Mononuclear cell (primary cell): ENCODE measurements around the gene ATG13. TPM values are rescaled to one million over a fixed set of nuclear protein-coding genes. Genes with fewer than 3 reads are reported as not detected.

ENCODE experiments used
- H3K27me3 ChIP-seq: 2 replicates; pipeline ENCODE4 v1.6.0; 2011; ENCODE audit warnings: low read length, control low read depth; ENCODE audit not compliant: insufficient read depth
- H3K4me1 ChIP-seq: 2 replicates; pipeline ENCODE4 v1.5.1; 2011; ENCODE audit warnings: mild to moderate bottlenecking, low read length, control low read depth; ENCODE audit not compliant: insufficient read depth
- H3K4me3 ChIP-seq: 2 replicates; pipeline ENCODE4 v1.5.1; 2011; ENCODE audit warnings: mild to moderate bottlenecking, low read length, moderate library complexity
- H3K9me3 ChIP-seq: 2 replicates; pipeline ENCODE4 v1.5.1; 2011; ENCODE audit warnings: low read depth, mild to moderate bottlenecking, control low read depth, low read length
- total RNA-seq: library from RNA; depleted of rRNA; stranded (reverse); fragments of >200 nt; gene quantifications from one replicate; pipeline ENCODE4 v1.2.3, GENCODE V29; 2012

The ATG13 gene
- total RNA-seq, 1 donor, result 93.3 TPM

DNA sequence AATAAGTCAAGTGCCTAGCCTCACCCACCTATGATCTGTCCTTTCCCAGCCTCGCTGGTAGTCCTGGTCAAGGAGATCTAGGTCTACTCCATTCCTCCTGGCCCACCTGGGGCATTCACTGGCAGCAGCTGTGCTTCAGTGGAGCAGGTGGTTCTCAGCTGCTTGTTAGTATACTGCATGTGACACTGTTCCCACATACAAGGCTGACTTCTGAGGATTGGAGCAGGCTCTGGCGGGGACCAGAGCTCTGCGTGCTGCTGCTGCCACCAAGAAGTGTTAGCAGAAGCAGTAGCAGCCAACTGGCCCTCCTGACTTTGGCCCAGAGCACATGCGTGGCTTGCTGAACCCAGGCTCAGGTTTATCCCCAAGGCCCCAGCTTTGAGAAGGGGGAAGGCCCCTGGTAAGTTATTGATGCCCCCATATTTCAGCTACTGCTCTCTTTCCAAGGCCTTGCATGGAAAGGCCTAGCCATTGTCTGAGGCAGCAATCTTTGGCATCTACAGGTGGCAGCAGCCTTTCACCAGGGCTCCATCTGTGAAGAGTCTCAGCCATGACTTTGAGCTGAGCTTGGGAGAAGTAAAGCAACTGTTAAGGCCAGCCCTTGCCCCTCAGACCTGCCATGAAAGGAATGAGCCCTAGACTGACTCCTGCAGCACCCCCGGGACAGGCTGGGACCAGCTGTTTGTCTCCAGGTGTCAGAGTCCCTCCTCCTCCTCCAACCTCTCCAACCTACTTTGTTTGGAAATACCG lies 56.5 kb downstream of the ATG13 start:
- peaks cover 94% of the 10 kb centered on the region for H3K4me1 ChIP-seq
- H3K9me3 ChIP-seq, result no peaks in the 10 kb centered on the region
- no peak overlapping the region for H3K4me3 ChIP-seq
- no peaks in the 10 kb centered on the region for H3K27me3 ChIP-seq

DNA sequence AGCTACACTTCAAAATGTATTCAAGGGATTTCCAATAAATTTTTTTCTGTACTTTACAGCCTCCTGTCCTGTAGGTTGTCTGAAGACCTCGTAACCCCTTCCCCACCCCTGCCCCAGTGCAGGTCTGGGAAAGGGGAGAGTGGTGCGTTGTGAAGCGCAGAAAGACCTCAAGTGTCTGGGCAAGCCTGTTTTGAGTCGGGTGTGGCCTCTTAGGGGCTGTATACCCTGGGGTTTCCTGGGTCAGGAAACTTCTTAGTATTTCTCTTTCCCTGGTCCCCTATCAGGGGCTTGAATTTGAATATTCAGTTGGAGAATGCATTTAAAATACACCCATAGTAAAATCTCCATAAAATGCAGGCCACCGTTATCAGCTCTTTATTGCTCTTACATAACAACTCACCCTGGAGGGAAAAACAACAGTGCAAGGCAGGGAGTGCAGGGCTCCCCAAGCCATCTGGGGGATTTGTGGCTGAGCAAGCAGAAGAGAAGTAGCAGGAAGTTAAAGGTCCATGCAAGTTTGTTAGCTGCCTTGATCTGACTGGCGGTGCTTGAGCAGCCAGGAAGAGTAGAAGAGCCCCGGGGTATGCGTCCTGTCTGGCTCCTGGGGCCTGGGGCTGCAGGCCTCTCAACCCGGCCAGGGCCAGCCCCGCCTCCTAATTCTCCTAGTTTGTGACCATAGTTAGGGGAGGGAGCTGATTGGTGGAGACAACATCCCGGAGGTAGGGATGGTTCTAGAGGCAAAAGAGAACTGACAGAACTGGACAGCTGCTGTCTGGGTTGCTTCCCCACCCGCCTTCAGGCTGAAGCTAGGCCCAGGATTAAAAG lies 57.3 kb downstream of the ATG13 start:
- peaks cover 87% of the 10 kb centered on the region for H3K4me1 ChIP-seq
- H3K9me3 ChIP-seq, result no peaks in the 10 kb centered on the region
- no peak overlapping the region for H3K4me3 ChIP-seq
- no peaks in the 10 kb centered on the region for H3K27me3 ChIP-seq

DNA sequence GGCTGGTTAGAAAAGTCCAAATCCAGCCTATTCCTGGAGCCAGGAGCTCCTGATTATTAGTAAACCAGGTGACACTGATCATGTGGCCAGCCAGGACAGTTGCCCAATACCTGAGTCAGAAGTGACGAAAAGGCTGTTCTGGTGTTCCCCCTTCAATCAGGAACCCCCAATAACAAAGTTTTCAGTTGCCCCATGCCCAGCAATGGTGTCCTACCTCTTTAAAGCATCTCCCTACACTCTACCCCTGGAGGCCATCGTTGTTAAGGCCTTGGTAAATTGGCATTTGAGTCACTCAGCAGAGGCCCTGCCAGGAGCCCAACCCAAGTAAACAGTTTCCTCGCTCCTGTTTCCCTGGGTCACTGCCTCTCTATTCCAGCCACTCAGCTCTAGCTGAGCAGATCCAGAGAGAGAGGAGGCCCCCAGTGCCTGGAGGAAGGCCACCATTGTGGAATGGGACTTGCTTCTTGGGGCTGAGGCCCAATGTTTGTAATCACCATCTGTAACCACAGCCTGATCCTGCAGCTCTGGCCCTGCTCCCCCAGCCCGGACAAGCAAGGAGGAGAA lies 58.0 kb downstream of the ATG13 start:
- peaks cover 80% of the 10 kb centered on the region for H3K4me1 ChIP-seq
- H3K27me3 ChIP-seq, result no peaks in the 10 kb centered on the region
- H3K9me3 ChIP-seq, result no peaks in the 10 kb centered on the region
- H3K4me3 ChIP-seq, result no peak overlapping the region

DNA sequence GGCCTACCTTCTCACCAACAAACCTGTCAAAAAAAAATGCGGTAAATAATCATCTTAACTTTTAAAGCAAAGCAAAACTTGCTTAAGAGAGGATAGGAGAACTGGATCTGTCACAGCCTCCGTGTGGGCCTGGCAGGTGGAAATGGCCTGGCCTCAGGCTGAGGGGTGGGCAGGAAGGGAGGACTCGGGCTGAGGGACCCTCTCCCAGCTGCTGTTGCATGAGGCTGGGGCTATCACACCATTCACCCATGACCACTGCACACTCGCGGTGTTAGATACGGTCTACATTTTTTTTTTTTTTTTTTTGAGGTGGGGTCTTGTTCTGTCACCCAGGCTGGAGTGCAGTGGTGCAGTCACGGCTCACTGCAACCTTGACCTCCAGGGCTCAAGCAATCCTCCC lies 58.6 kb downstream of the ATG13 start:
- H3K27me3 ChIP-seq, result no peaks in the 10 kb centered on the region
- H3K4me1 ChIP-seq, result peaks cover 75% of the 10 kb centered on the region
- no peaks in the 10 kb centered on the region for H3K9me3 ChIP-seq
- H3K4me3 ChIP-seq, result no peak overlapping the region

DNA sequence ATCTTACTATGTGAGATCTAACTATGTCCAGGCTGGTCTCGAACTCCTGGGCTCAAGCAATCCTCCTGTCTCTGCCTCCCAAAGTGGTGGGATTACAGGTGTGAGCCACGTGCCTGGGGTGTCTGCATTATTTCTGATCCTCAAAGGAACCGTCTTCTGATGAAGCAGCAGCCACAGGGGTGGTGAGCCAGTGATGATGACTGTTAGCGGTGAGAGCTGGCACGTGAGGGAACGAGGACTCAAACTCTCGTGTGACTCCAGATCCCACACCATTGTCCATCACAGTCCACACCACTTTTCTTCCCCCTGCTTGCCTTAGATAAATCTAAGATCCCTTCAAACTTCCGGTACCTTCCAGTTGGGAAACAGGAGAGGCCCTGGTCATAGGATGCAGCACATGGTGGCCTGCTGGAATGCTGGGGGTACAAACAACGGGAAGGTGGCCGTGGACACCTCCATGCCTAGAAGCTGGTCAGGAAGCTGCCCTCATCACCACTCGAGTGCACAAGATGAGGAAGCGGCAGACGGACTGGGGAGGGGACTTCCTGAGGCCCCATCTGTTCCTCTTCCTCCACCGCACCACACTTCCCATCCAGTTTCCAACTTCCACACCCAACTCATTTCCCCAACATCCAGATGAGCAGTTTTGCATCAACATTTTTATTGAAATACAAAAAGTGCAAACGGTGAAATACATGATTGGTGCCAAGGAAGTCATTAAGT lies 59.2 kb downstream of the ATG13 start:
- no peaks in the 10 kb centered on the region for H3K27me3 ChIP-seq
- H3K9me3 ChIP-seq, result no peaks in the 10 kb centered on the region
- H3K4me1 ChIP-seq, result peaks cover 68% of the 10 kb centered on the region
- H3K4me3 ChIP-seq, result no peak overlapping the region

DNA sequence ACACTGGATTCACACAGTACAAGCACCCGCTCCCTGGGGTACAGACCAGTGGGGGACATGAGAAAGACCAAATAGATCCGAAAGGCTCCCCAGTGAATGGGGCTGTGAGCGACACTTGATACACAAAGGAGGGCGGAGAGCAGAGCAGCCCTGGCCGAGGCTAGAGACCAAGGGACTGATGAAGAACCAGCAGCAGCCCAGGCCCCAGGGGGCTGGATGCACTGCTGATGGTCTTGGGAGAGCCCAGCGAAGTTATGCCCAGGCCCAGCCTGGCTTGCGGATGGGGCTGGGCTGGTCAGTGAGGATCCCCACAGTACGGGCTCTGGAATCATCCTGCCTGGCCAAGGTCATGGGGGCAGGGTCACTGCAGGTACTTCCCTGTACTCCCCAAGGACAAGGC lies 59.8 kb downstream of the ATG13 start:
- Histone ChIP-seq H3K27me3 (no peaks in the 10 kb centered on the region), H3K9me3 (no peaks in the 10 kb centered on the region), H3K4me3 (no peak overlapping the region), H3K4me1 (peaks cover 62% of the 10 kb centered on the region)

DNA sequence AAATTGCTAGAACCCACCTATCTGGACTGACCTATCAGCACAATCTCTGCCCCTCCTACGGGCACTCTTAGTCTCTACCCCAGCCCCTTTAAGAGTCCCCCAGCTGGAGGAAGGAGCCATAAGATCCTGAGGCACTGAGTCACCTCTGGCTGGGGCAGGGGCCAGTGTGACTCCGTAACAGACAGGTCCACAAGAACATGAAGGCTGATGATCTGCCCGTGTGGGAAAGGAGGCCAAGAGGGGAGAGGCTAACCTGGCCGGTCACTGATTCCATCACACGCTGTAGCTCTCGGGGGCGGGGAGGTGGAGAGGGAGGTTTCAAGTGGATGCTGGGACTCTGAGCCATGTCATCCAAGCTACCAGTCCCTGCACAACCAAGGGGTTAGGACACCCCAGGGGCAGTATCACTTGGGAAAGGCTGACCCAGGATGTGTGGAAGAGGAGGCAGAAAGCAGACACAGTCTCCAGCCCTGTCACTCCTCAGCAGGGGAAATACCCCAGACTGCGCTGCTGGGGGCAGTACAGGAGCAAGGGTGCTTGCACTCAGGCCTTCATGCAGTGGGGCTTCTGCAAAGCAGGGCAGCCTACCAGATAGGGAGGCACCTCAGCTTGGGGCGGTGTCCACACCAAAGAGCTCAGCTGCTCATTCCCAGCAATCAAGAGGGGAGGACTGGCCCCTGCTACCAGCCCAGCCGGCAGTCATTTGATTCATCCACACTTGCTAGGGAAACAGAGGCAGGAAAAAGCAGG lies 60.8 kb downstream of the ATG13 start:
- peaks cover 53% of the 10 kb centered on the region for H3K4me1 ChIP-seq
- no peak overlapping the region for H3K4me3 ChIP-seq
- H3K27me3 ChIP-seq, result no peaks in the 10 kb centered on the region
- H3K9me3 ChIP-seq, result no peaks in the 10 kb centered on the region

DNA sequence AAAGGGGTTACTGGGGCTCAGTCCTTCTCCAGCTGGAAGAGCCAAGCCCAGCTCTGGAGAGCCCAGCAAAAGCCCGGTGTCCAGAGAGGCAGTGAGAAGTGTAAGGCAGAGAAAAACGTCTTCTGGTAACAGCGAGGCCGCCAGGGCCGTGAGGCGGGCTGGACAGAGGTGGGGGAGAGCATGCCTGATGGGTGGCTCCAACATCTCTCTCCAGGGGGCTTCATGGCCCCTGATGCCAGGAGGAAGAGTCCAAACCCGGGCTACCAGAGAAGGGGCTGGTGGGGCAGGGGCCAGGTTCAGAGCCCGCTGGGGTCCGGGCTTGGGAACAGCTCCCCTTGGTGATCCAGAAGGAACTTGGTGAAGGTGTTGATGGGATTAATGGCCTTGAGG lies 61.4 kb downstream of the ATG13 start:
- H3K27me3 ChIP-seq, result no peaks in the 10 kb centered on the region
- H3K9me3 ChIP-seq, result no peaks in the 10 kb centered on the region
- no peak overlapping the region for H3K4me3 ChIP-seq
- H3K4me1 ChIP-seq, result peaks cover 47% of the 10 kb centered on the region

DNA sequence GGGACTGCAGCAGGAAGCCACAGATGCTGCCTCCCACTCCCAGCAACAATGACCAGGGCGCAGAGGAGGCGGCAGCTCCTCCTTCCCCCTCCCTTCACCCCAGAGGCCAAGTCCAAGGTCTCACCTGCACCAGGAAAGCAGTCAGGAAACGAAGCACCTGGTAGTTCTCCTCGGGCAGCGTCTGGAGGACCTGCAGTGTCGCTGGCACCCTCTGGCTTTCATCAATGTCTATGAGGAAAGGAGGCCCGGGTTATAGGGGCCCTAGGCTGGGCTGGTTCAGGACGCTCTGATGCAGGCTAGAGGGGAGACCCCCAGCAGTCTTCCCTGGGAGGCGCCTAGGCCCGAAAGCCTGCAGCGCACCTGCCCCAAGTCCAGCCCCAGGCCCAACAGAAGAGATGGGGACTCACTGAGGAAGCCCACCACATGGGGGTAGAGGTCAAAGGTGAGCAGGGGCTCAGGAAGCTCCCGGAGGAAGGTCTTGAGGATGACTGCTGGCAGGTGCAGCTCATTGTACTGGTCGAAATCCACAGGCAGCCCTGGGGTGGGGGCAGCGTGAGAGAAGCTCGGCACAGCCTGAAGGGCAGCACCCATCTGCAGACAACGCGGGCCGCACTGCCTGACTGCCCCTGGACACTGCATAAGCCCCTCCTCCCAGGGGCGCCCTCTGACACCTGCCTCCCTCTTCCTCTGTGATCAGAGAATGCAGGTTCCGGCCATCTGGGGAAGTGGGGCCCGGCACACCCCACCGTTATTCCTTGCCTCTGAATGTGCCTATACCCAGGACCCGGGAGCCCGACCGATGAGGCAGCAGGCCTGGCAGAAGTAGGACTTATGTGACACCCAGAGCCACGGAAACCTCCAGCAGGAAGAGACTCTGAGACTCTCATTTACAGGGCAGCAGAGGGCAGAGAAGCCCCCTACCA lies 62.1 kb downstream of the ATG13 start:
- Histone ChIP-seq H3K4me3 (no peak overlapping the region), H3K27me3 (no peaks in the 10 kb centered on the region), H3K4me1 (peaks cover 39% of the 10 kb centered on the region), H3K9me3 (no peaks in the 10 kb centered on the region)

DNA sequence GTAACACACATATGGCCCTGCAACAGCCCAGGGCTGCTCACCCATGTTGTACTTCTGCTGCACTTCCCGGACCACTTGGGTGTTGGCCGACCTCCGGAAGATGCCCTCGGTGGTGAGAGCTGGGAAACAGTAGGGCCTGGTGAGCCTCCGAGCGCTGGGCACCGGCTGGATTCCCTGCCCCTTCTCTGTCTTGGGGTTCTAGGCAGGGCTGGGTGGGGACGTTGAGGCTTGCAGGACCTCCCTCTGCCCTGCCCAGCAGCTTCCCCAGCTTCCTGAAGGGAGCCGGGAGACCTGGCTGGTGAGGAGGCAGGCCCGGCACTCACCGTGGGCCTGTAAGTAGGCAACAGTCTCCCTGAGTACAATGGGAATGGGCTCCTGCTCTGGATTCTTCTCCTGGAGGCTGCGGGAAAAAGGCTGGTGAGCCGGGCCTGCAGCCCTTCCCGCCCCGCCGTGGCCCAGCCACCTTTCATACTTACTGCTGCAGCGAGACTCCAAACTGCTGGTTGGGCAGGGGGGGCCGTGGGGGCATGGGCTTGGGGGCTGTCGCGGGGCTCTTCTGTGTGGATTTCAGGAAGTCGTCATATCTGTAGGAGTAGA lies 62.9 kb downstream of the ATG13 start:
- Histone ChIP-seq H3K9me3 (no peaks in the 10 kb centered on the region), H3K4me3 (no peak overlapping the region), H3K4me1 (peaks cover 34% of the 10 kb centered on the region), H3K27me3 (no peaks in the 10 kb centered on the region)

DNA sequence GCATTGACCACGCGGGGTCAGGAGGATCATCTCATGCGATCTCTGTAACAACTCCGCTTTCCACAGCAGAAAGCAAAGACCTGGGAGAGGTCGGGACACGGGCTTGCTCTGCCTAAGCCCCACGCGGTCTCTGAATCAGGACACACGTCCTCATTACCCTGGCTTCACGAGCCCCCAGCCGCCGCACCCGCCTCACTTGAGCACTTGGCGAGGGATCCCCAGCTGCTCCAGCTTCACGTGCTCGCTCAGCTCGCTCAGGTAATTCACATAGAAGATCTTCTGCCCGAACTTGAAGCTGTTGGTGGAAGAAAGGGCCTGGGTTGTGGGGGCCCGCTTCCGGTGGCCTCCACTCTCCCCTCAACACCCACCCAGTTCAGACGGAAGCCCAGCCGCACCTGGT lies 63.5 kb downstream of the ATG13 start:
- Histone ChIP-seq H3K4me1 (peaks cover 30% of the 10 kb centered on the region), H3K4me3 (no peak overlapping the region), H3K9me3 (no peaks in the 10 kb centered on the region), H3K27me3 (no peaks in the 10 kb centered on the region)

DNA sequence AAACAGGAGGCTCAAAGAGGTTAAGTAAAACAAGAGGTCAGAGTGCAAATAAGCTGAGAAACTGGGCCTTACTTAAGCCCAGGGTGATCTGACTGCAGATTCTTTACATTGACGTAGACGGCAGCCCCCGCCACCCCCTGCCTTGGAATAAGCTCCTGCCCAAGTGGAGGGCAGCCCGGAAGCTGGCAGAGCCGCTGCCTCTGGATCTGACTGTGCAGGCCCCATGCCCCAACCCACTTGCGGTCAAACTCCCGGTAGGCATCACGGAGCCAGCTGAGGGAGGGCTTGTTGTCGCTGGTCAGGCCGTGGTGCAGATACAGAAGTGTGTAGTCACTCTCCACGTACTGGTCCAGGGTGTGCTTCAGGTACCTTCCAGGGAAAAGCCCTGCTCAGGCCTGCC lies 64.5 kb downstream of the ATG13 start:
- Histone ChIP-seq H3K4me3 (no peak overlapping the region), H3K9me3 (no peaks in the 10 kb centered on the region), H3K27me3 (no peaks in the 10 kb centered on the region), H3K4me1 (peaks cover 20% of the 10 kb centered on the region)
